CD4-positive, alpha-beta memory T cell (primary cell): Measurements from ENCODE around the gene MYO5B. TPM values are rescaled to one million over a fixed set of nuclear protein-coding genes. Genes with fewer than 3 reads are reported as not detected.

Source experiments
- CTCF ChIA-PET: fragments of 350-600 bp; sonication (Branson Sonifier 250); formaldehyde crosslinking; loops from one replicate; lab custom pipeline; 2021; ENCODE audit warnings: inconsistent platforms; ENCODE audit not compliant: partially characterized antibody; lab: Charles Lee
- POLR2A ChIA-PET: fragments of 350-600 bp; sonication (Branson Sonifier 250); formaldehyde crosslinking; loops from one replicate; lab custom pipeline; 2021; ENCODE audit not compliant: partially characterized antibody; lab: Charles Lee
- DNase-seq, 5 donors: peaks; one replicate each; pipeline versions ENCODE4 v3.0.0 to v3.0.0-alpha.2; 2020 to 2022; ENCODE audit warnings: mixed read lengths in 1 of 5
- H3K27ac ChIP-seq: one replicate; pipeline ENCODE4 v1.7.0; 2013; ENCODE audit warnings: low read depth, low read length
- H3K27me3 ChIP-seq: 2 replicates; pipeline ENCODE4 v1.7.0; 2013; ENCODE audit warnings: mild to moderate bottlenecking, low read length, moderate library complexity; ENCODE audit not compliant: insufficient read depth
- H3K36me3 ChIP-seq: 2 replicates; pipeline ENCODE4 v1.7.0; 2013; ENCODE audit warnings: mild to moderate bottlenecking, low read length, moderate library complexity; ENCODE audit not compliant: insufficient read depth
- H3K4me1 ChIP-seq: 2 replicates; pipeline ENCODE4 v1.7.0; 2013; ENCODE audit warnings: mild to moderate bottlenecking, low read length, moderate library complexity; ENCODE audit not compliant: insufficient read depth
- H3K4me3 ChIP-seq, 2 donors: one replicate each; pipeline ENCODE4 v1.7.0; 2013; ENCODE audit warnings: low read length in 2 of 2, mild to moderate bottlenecking in 1 of 2
- H3K9me3 ChIP-seq, 2 donors: one replicate each; pipeline ENCODE4 v1.7.0; 2013; ENCODE audit warnings: low read length in 2 of 2, control low read depth in 1 of 2; ENCODE audit not compliant: control insufficient read depth in 1 of 2
- H3K27ac Mint-ChIP-seq, 7 donors: one replicate each; pipeline ENCODE4 v1.8.0; 2020 to 2021; ENCODE audit warnings: mixed read lengths in 7 of 7, mild to moderate bottlenecking in 6 of 7, inconsistent platforms in 3 of 7, moderate library complexity in 3 of 7
- H3K27me3 Mint-ChIP-seq, 2 donors: one replicate each; pipeline ENCODE4 v1.8.0; 2020 to 2021; ENCODE audit warnings: mixed read lengths in 2 of 2
- H3K36me3 Mint-ChIP-seq, 2 donors: one replicate each; pipeline ENCODE4 v1.8.0; 2020 to 2021; ENCODE audit warnings: mixed read lengths in 2 of 2, inconsistent platforms in 1 of 2, mild to moderate bottlenecking in 1 of 2
- H3K4me1 Mint-ChIP-seq, 4 donors: one replicate each; pipeline ENCODE4 v1.8.0; 2020 to 2021; ENCODE audit warnings: mixed read lengths in 4 of 4, mild to moderate bottlenecking in 1 of 4
- H3K4me3 Mint-ChIP-seq, 8 donors: one replicate each; pipeline ENCODE4 v1.8.0; 2020 to 2021; ENCODE audit warnings: mixed read lengths in 8 of 8, mild to moderate bottlenecking in 7 of 8, moderate library complexity in 6 of 8, inconsistent platforms in 3 of 8
- H3K9me3 Mint-ChIP-seq, 8 donors: one replicate each; pipeline ENCODE4 v1.8.0; 2020 to 2021; ENCODE audit warnings: mixed read lengths in 8 of 8, mild to moderate bottlenecking in 5 of 8, inconsistent platforms in 3 of 8, moderate library complexity in 1 of 8
- intact Hi-C: fragments of 100-400 bp; cut with micrococcal nuclease; formaldehyde crosslinking; loops from one replicate; pipeline ENCODE4 v1.15.1; 2023
- polyA plus RNA-seq, 2 donors: library from polyadenylated mRNA; unstranded; fragments of 300-500 nt; fragmentation: Illumina TruSeq; gene quantifications; one replicate each; pipeline ENCODE4 v1.2.3, GENCODE V29; 2021
- total RNA-seq, 2 experiments: library from RNA; stranded (reverse); gene quantifications; one replicate each; pipeline ENCODE4 v1.2.3, GENCODE V29; 2021

MYO5B gene
- total and polyA plus RNA-seq, 4 experiments from 2014 or later: 0.02 TPM; not detected in 3

DNA sequence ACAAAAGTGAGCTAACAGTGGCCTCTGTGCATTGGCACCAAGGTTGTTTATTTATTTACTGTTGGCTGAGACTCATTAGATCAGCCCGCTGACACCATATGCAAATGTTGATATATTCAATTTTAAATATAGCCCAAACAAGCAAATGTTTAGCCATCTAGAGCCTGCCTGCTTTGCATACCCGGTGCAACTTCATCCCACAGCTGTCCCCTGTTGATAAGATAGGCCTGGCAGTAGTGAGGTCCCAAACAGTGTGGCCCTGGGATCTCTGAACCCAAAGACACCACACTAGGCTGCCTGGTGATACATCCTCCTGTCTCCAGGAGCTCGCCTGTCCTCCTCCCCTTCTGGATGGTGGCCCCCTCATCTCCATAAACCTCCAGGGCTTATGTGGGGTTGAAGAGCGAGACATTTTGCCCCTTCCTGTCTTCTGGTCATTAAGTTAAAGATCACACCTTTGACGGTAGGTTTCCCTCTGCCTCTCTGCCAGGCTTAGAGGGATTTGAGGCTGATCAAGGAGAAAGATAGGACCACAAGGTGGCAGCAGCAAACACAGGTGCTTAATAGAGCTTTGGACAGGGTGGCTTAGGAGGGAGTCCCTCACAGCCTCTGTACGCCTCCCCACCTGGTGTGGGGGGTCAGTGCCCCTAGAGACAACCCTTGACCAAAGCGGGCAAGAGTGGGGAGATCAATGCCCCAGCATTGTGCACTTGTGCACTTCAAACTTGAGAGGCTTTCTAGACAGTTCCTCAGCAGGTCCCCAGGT, 23.7 kb upstream of the MYO5B start:
- H3K4me3 Mint-ChIP-seq: no peak overlapping the region
- CTCF ChIA-PET: interaction anchor here (1.0 to 5.0 kb wide), 8 partner anchors 10 to 211 kb away, joined by 3 to 163 read pairs (median 6); no protein-coding TSS in a partner anchor
- peaks cover 31 to 32% of the 10 kb centered on the region in 2 donors for H3K27me3 Mint-ChIP-seq
- H3K4me3 ChIP-seq: no peak overlapping the region
- H3K27ac Mint-ChIP-seq: no peak overlapping the region
- DNase-seq: peak in 4 of 5 donors; percentile 13 to 33 (median 21)
- H3K27me3 ChIP-seq: no peaks in the 10 kb centered on the region
- H3K4me1 ChIP-seq: no peaks in the 10 kb centered on the region
- H3K9me3 Mint-ChIP-seq: peaks cover 0 to 23% (median 18%) of the 10 kb centered on the region in 8 donors
- no peaks in the 10 kb centered on the region for H3K36me3 ChIP-seq
- no peak overlapping the region for H3K27ac ChIP-seq
- POLR2A ChIA-PET: interaction anchor here (1.1 kb wide), 1 partner anchor 138 kb away, joined by 4 read pairs; no protein-coding TSS in a partner anchor
- intact Hi-C loops: no loop called here
- no peaks in the 10 kb centered on the region for H3K9me3 ChIP-seq
- no peaks in the 10 kb centered on the region for H3K4me1 Mint-ChIP-seq
- H3K36me3 Mint-ChIP-seq: peaks cover 4 to 10% of the 10 kb centered on the region in 2 donors

- DNase-seq: no peak
- ChIA-PET POLR2A (no interaction called here), CTCF (interaction anchor here (0.6 to 3.3 kb wide), 4 partner anchors 9 to 147 kb away, joined by 3 to 16 read pairs (median 10); no protein-coding TSS in a partner anchor)
- intact Hi-C loops: no loop called here
- Mint-ChIP-seq H3K4me1 (peaks cover 2 to 3% (median 3%) of the 10 kb centered on the region in 4 donors), H3K4me3 (no peak overlapping the region), H3K27me3 (peaks cover 31 to 35% of the 10 kb centered on the region in 2 donors), H3K36me3 (no peaks in the 10 kb centered on the region), H3K9me3 (no peaks in the 10 kb centered on the region), H3K27ac (no peak overlapping the region)
- H3K9me3 ChIP-seq: no peaks in the 10 kb centered on the region
- H3K27ac ChIP-seq: no peak overlapping the region
- H3K27me3 ChIP-seq: peaks cover 4% of the 10 kb centered on the region
- no peaks in the 10 kb centered on the region for H3K4me1 ChIP-seq
- H3K36me3 ChIP-seq: no peaks in the 10 kb centered on the region
- no peak overlapping the region for H3K4me3 ChIP-seq
Measured at GRCh38 chr18:50209311-50209710, 14.4 kb upstream of the MYO5B start.

DNA sequence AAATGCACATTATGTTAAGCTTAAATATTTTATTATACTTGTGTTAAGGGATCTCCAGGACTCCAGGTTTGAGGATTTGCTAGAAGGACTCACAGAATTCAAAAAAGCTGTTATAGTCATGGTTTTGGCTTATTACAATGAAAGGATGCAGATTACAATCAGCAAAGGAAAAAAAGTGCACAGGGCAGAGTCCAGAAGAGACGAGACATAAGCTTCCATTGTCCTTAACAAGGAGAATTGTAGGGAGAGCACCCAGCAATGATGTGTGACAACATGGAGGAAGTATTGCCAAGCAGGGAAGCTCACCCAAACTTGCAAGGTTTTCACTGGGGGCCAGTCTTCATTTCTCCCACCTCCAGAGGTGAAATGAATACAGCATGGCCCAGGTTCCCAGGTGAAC, 12.8 kb upstream of the MYO5B start:
- H3K4me1 ChIP-seq: no peaks in the 10 kb centered on the region
- H3K27ac Mint-ChIP-seq: no peak overlapping the region
- H3K27me3 Mint-ChIP-seq: peaks cover 35 to 36% of the 10 kb centered on the region in 2 donors
- H3K4me3 Mint-ChIP-seq: no peak overlapping the region
- DNase-seq: no peak
- intact Hi-C loops: no loop called here
- H3K27me3 ChIP-seq: peaks cover 9% of the 10 kb centered on the region
- CTCF ChIA-PET: interaction anchor here (2.5 to 3.3 kb wide), 2 partner anchors 11 to 149 kb away, joined by 12 to 16 read pairs; no protein-coding TSS in a partner anchor
- H3K9me3 ChIP-seq: no peaks in the 10 kb centered on the region
- H3K4me3 ChIP-seq: no peak overlapping the region
- H3K4me1 Mint-ChIP-seq: peaks cover 2 to 10% (median 8%) of the 10 kb centered on the region in 4 donors
- H3K27ac ChIP-seq: no peak overlapping the region
- POLR2A ChIA-PET: no interaction called here
- no peaks in the 10 kb centered on the region for H3K36me3 ChIP-seq
- H3K9me3 Mint-ChIP-seq: no peaks in the 10 kb centered on the region
- H3K36me3 Mint-ChIP-seq: no peaks in the 10 kb centered on the region

DNA sequence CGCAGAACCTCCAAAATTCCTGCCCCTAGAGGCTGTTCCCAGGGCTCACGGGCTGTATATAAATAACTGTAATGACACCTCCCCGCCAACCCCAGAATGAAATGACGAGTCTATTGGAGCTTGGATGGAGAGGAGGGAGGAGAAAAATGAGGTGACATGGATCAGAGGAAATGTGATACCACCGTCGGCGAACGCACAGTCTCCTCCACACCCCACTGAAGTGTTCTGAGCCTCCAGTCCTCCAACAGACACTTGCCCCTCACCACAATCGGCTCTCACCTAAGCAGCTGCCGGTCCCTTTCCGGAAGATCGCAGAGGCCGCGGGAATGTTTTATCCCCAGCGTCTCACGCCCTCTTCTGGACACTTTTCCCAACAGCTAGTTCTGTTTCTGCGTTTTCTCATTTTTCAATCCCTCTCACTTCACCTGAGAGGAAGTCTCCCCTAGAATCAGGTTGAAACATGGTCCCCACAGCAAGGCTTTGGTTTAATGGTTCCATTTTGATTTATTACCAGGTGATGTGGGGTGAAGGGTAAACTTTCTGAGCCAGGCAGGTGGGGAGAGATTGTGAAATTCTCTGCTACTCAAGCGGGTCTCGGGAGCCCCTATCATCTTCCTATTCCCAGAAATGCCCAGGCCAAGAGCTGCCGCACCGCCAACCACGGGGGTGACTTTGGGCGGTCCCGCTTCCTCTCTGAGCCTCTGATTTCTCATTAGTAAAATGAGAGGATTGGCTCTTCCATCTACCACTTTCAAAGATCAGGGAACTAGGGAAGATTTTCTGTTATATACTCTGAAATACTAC, 9.1 kb upstream of the MYO5B start:
- POLR2A ChIA-PET: no interaction called here
- no peaks in the 10 kb centered on the region for H3K9me3 ChIP-seq
- H3K9me3 Mint-ChIP-seq: peaks cover 0 to 15% (median 9%) of the 10 kb centered on the region in 8 donors
- H3K27me3 ChIP-seq: peaks cover 9% of the 10 kb centered on the region
- H3K4me1 Mint-ChIP-seq: peaks cover 2 to 10% (median 8%) of the 10 kb centered on the region in 4 donors
- H3K36me3 Mint-ChIP-seq: no peaks in the 10 kb centered on the region
- CTCF ChIA-PET: interaction anchor here (0.8 to 2.4 kb wide), 4 partner anchors 15 to 353 kb away, joined by 3 to 10 read pairs (median 4); no protein-coding TSS in a partner anchor
- H3K27ac Mint-ChIP-seq: peak overlapping the region in 1 of 7 donors; percentile 55
- H3K4me3 ChIP-seq: no peak overlapping the region
- intact Hi-C loops: loop anchor here (1.0 kb wide), 1 partner anchor 153 kb away; no protein-coding TSS in a partner anchor
- H3K27me3 Mint-ChIP-seq: peaks cover 33 to 42% of the 10 kb centered on the region in 2 donors
- DNase-seq: no peak
- H3K27ac ChIP-seq: no peak overlapping the region
- H3K4me3 Mint-ChIP-seq: peak overlapping the region in 5 of 8 donors; percentile 51 to 64 (median 55)
- H3K36me3 ChIP-seq: no peaks in the 10 kb centered on the region
- no peaks in the 10 kb centered on the region for H3K4me1 ChIP-seq

- Histone ChIP-seq H3K27ac (no peak overlapping the region), H3K4me1 (no peaks in the 10 kb centered on the region), H3K27me3 (peaks cover 13% of the 10 kb centered on the region), H3K9me3 (no peaks in the 10 kb centered on the region), H3K4me3 (no peak overlapping the region), H3K36me3 (no peaks in the 10 kb centered on the region)
- H3K36me3 Mint-ChIP-seq: no peaks in the 10 kb centered on the region
- ChIA-PET CTCF (interaction anchor here (1.2 to 1.7 kb wide), 2 partner anchors 17 to 156 kb away, joined by 3 to 4 read pairs; no protein-coding TSS in a partner anchor), POLR2A (no interaction called here)
- peaks cover 0 to 15% (median 9%) of the 10 kb centered on the region in 8 donors for H3K9me3 Mint-ChIP-seq
- intact Hi-C loops: no loop called here
- H3K4me1 Mint-ChIP-seq: peaks cover 2 to 10% (median 8%) of the 10 kb centered on the region in 4 donors
- no peak overlapping the region for H3K27ac Mint-ChIP-seq
- DNase-seq: no peak
- H3K27me3 Mint-ChIP-seq: peaks cover 47% of the 10 kb centered on the region in 2 donors
- H3K4me3 Mint-ChIP-seq: no peak overlapping the region
Measured at GRCh38 chr18:50201476-50202018, 6.6 kb upstream of the MYO5B start.

- ChIA-PET POLR2A (no interaction called here), CTCF (interaction anchor here (1.1 kb wide), 1 partner anchor 9 kb away, joined by 3 read pairs; no protein-coding TSS in a partner anchor)
- Mint-ChIP-seq H3K27me3 (peaks cover 48 to 50% of the 10 kb centered on the region in 2 donors), H3K36me3 (no peaks in the 10 kb centered on the region), H3K9me3 (peaks cover 0 to 15% (median 10%) of the 10 kb centered on the region in 8 donors), H3K27ac (no peak overlapping the region), H3K4me1 (peaks cover 5 to 18% (median 9%) of the 10 kb centered on the region in 4 donors), H3K4me3 (no peak overlapping the region)
- Histone ChIP-seq H3K27ac (no peak overlapping the region), H3K4me1 (peaks cover 5% of the 10 kb centered on the region), H3K9me3 (no peaks in the 10 kb centered on the region), H3K4me3 (no peak overlapping the region), H3K27me3 (peaks cover 20% of the 10 kb centered on the region), H3K36me3 (no peaks in the 10 kb centered on the region)
- DNase-seq: no peak
- intact Hi-C loops: loop anchor here (5.0 kb wide), 1 partner anchor 688 kb away; no protein-coding TSS in a partner anchor
Measured at GRCh38 chr18:50199921-50200320, 5.0 kb upstream of the MYO5B start.
